K562 (cell line): ENCODE measurements around the gene ARL8A. TPM values are rescaled to one million over a fixed set of nuclear protein-coding genes. Genes with fewer than 3 reads are reported as not detected.

Experiments used
- ATAC-seq: fragments of 200-7000 bp; cut with Tn5 transposase; 3 replicates; pipeline ENCODE4 v1.9.1; 2020; ENCODE audit warnings: moderate library complexity
- BruUV-seq: library from RNA; stranded (reverse); fragments of 400-500 nt; replicated peaks from 2 replicates; lab custom pipeline; 2021; lab: Mats Ljungman, UMichigan
- CTCF ChIA-PET: fragments of 300-600 bp; formaldehyde crosslinking; extraction: SDS; loops from one replicate; lab custom pipeline; 2021; ENCODE audit warnings: low intra/inter-chr PET ratio; lab: Yijun Ruan, JAX
- POLR2A ChIA-PET: fragments of 300-600, 350-650 bp; sonication (Branson Sonifier 250); formaldehyde crosslinking; extraction: SDS; loops from one replicate; lab custom pipeline; 2021; ENCODE audit warnings: antibody characterized with exemption, inconsistent platforms; lab: Yijun Ruan, JAX
- DNase-seq, 4 experiments: peaks; one replicate each; pipeline versions ENCODE4 v3.0.0 to v3.0.0-alpha.2; 2011 to 2018; ENCODE audit warnings: low spot score in 3 of 4, mixed read lengths in 3 of 4; ENCODE audit errors: extremely low read depth in 1 of 4
- FAIRE-seq: peaks from 2 replicates; lab custom pipeline; 2011; peaks lifted over from hg19 to GRCh38; lab: Jason Lieb, UNC
- H2AFZ ChIP-seq: 2 replicates; pipeline ENCODE4 v1.6.0; 2011; ENCODE audit warnings: low read depth, low read length, control low read depth, inconsistent platforms
- H3K27ac ChIP-seq: fragments of 200-600 bp; 3 replicates; pipeline ENCODE4 v1.8.0; 2011; ENCODE audit warnings: low read depth, mild to moderate bottlenecking, control low read depth, inconsistent platforms, low read length, moderate library complexity, mixed read lengths; ENCODE audit errors: extremely low read depth
- H3K27me3 ChIP-seq, 2 experiments: fragments of 300-600 bp in 1 of 2; 2 replicates in 1 of 2; 3 replicates in 1 of 2; pipeline versions ENCODE4 v1.6.0 to v1.8.0; 2011; ENCODE audit warnings: inconsistent platforms in 2 of 2, low read length in 2 of 2, mild to moderate bottlenecking in 1 of 2, mixed read lengths in 1 of 2, moderate library complexity in 1 of 2; ENCODE audit not compliant: control insufficient read depth in 2 of 2, insufficient read depth in 2 of 2
- H3K36me3 ChIP-seq: fragments of 300-600 bp; 3 replicates; pipeline ENCODE4 v1.8.0; 2011; ENCODE audit warnings: mild to moderate bottlenecking, low read length, inconsistent platforms; ENCODE audit not compliant: control insufficient read depth, insufficient read depth
- H3K4me1 ChIP-seq, 2 experiments: fragments of 200-600 bp in 1 of 2; replicated peaks in 1 of 2; 2 replicates in 1 of 2; 3 replicates in 1 of 2; pipeline versions ENCODE4 v1.5.1 to v1.8.0; 2011; ENCODE audit warnings: inconsistent platforms in 2 of 2, low read length in 2 of 2, mild to moderate bottlenecking in 1 of 2, mixed read lengths in 1 of 2, moderate library complexity in 1 of 2; ENCODE audit not compliant: control insufficient read depth in 2 of 2, insufficient read depth in 2 of 2
- H3K4me2 ChIP-seq: 2 replicates; pipeline ENCODE4 v1.6.1; 2011; ENCODE audit warnings: low read length, control low read depth, inconsistent platforms, mixed read lengths; ENCODE audit not compliant: insufficient read depth
- H3K4me3 ChIP-seq: fragments of 200-600 bp; sonication (generic), shearing (Covaris generic); 2 replicates; pipeline ENCODE4 v1.5.1; 2016; ENCODE audit warnings: control low read depth, inconsistent platforms
- H3K79me2 ChIP-seq: fragments of 200-600 bp; 3 replicates; pipeline ENCODE4 v1.8.0; 2011; ENCODE audit warnings: low read length, inconsistent platforms; ENCODE audit not compliant: control insufficient read depth, insufficient read depth
- H3K9ac ChIP-seq, 2 experiments: 2 replicates each; pipeline versions ENCODE4 v1.6.0 to v1.6.1; 2011; ENCODE audit warnings: low read depth in 2 of 2, low read length in 2 of 2, control low read depth in 1 of 2, inconsistent platforms in 1 of 2, mild to moderate bottlenecking in 1 of 2, mixed read lengths in 1 of 2; ENCODE audit not compliant: insufficient read depth in 1 of 2
- H3K9me1 ChIP-seq: one replicate; pipeline ENCODE4 v1.6.0; 2011; ENCODE audit warnings: inconsistent platforms, mild to moderate bottlenecking, low read length, moderate library complexity; ENCODE audit not compliant: control insufficient read depth, insufficient read depth
- H3K9me3 ChIP-seq: replicated peaks from 2 replicates; pipeline ENCODE4 v1.5.1; 2011; ENCODE audit warnings: low read depth, low read length, inconsistent platforms; ENCODE audit not compliant: control insufficient read depth, insufficient read depth
- H4K20me1 ChIP-seq: replicated peaks from 2 replicates; pipeline ENCODE4 v1.6.1; 2011; ENCODE audit warnings: low read length, inconsistent platforms, mixed read lengths; ENCODE audit not compliant: control insufficient read depth, insufficient read depth
- CLOCK ChIP-seq: fragments of 250-450 bp; sonication (Bioruptor Pico); IDR thresholded peaks from 2 replicates; pipeline ENCODE4 v1.4.0; 2020; ENCODE audit warnings: mild to moderate bottlenecking, moderate library complexity, borderline replicate concordance
- FOXO4 ChIP-seq: fragments of 450-650 bp; formaldehyde crosslinking; IDR thresholded peaks from 2 replicates; pipeline ENCODE4 v1.4.0; 2020; ENCODE audit warnings: mild to moderate bottlenecking, moderate library complexity
- MCM3 ChIP-seq: fragments of 450-650 bp; IDR thresholded peaks from 2 replicates; pipeline ENCODE4 v1.6.1; 2016
- POLR2G ChIP-seq: fragments of 200-400 bp; formaldehyde crosslinking; IDR thresholded peaks from 2 replicates; pipeline ENCODE4 v1.6.1; 2017; ENCODE audit warnings: low read depth, mild to moderate bottlenecking, antibody characterized with exemption, low read length, moderate library complexity
- TRIM25 ChIP-seq: fragments of 450-650 bp; IDR thresholded peaks from 2 replicates; pipeline ENCODE4 v1.7.0; 2016; ENCODE audit warnings: borderline replicate concordance
- XRCC4 ChIP-seq: IDR thresholded peaks from one replicate; pipeline ENCODE4 v1.6.1; 2011; ENCODE audit not compliant: insufficient read depth, insufficient read length; ENCODE audit errors: extremely low read depth
- WGBS: fragments of 100-300 bp; shearing (Covaris generic); methylation state at CpG from one replicate; pipeline ENCODE4 v1.1.6; 2016; ENCODE audit warnings: low coverage, mixed read lengths; ENCODE audit not compliant: insufficient coverage; ENCODE audit errors: missing lambda C conversion rate; 5-methylcytosine and 5-hydroxymethylcytosine counted together
- in situ Hi-C: fragments of 300-500 bp; cut with MboI; formaldehyde crosslinking; loops from 4 replicates; pipeline ENCODE4 v1.15.0; 2018; ENCODE audit warnings: inconsistent platforms, mixed read lengths
- intact Hi-C: fragments of 100-400 bp; cut with micrococcal nuclease; formaldehyde crosslinking; loops from 2 replicates; pipeline ENCODE4 v1.14.2; 2022
- polyA plus RNA-seq, 8 experiments: library from polyadenylated mRNA; depleted of rRNA in 4 of 8; stranded (reverse) in 5 of 8; unstranded in 3 of 8; fragments of >200 nt; fragmentation: Nextera tagmentation in 2 of 8; fragmentation: Illumina TruSeq in 1 of 8; extraction: Ambion mirVana in 2 of 8; extraction: Trizol in 1 of 8; gene quantifications; 2 replicates each; pipeline versions ENCODE4 v1.2.1 to v1.2.3, GENCODE V29; 2011 to 2014; ENCODE audit warnings: inconsistent platforms in 1 of 8, missing spikeins in 1 of 8
- total RNA-seq, 7 experiments: library from RNA; depleted of rRNA in 6 of 7; stranded (reverse); fragments of >200 nt in 6 of 7; fragmentation: Illumina TruSeq in 2 of 7; extraction: Trizol in 2 of 7; gene quantifications; 2 replicates each; pipeline versions ENCODE4 v1.2.1 to v1.2.3, GENCODE V29; 2011 to 2021; ENCODE audit warnings: low replicate concordance in 1 of 7
- TF ChIP-seq, protein P1 (sequence below), 3 experiments: IDR thresholded peaks in 2 of 3; conservative IDR thresholded peaks in 1 of 3; 2 replicates each; pipeline ENCODE4 v1.5.1; 2011 to 2012; ENCODE audit warnings: low read length in 3 of 3, mild to moderate bottlenecking in 3 of 3, control low read depth in 2 of 3, improper control_type of control experiment in 1 of 3, inconsistent platforms in 1 of 3, low read depth in 1 of 3, mixed read lengths in 1 of 3, moderate library complexity in 1 of 3; ENCODE audit not compliant: insufficient read depth in 2 of 3
- TF ChIP-seq, protein P2 (sequence below): fragments of 250-450 bp; sonication (Bioruptor Pico); IDR thresholded peaks from 2 replicates; pipeline ENCODE4 v1.6.1; 2021; ENCODE audit warnings: mild to moderate bottlenecking

ARL8A gene
- total and polyA plus RNA-seq, 9 of the 15 experiments (the other 6 are each of a cell fraction or from before 2014, with no cell fraction given): 0.17 to 27.3 (median 15.6) TPM

DNA sequence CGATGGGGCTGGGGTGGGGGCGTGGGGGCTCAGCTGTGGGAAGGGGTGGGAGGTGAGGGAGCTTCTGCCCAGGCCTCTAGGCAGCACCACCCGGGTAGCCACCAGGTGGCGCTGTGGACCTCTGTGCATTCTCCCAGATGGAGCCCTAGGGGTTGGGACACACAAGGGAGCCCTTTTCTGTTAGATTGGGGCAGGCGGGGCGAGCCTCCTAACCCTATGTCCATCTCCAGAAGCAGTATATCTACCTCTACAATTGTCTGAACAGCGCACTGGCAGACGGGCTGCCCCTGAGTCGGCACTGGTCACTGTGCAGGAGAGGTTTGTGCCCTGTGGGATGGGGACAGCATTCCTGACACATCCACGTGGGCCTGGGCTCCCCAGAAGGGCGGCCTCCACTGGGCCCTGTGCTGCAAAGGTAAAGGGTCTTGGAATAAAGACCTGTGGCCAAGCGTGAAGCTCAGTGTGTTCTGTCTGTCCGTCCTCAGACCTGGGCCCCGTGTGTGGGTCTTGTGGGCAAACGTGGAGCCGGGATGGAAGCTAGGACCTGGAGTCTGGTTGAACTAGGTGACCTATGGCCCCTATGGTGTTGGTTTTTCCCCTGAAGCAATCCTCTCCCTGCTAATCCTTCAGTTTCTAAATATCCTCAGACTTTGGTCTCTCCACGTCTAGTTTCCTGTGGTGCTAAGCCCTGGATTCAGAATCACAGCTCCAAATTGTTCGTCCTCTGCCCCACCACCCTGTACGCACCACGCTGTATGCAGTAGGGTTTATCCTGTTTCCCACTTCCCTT lies 44.7 kb upstream of the ARL8A start (continued):
- TF ChIP-seq CLOCK (CRISPR knock-in tag): no peak

GRCh38 chr1:202187697-202188407 lies 43.3 kb upstream of the ARL8A start:
- in situ Hi-C loops: no loop called here
- Histone ChIP-seq H3K4me2 (no peak overlapping the region), H3K79me2 (no peaks in the 10 kb centered on the region), H3K9ac (peak overlapping the region in 1 of 2 experiments; percentile 59; a peak in 2 of 4 replicates), H3K27ac (no peak overlapping the region), H2AFZ (no peak overlapping the region), H3K9me3 (no peaks in the 10 kb centered on the region), H3K4me3 (no peak overlapping the region), H3K27me3 (no peaks in the 10 kb centered on the region; a peak in 1 of 5 replicates), H3K9me1 (peaks cover 3% of the 10 kb centered on the region), H3K4me1 (peaks cover 2 to 19% of the 10 kb centered on the region in 2 experiments; a peak in 4 of 5 replicates), H3K36me3 (no peaks in the 10 kb centered on the region), H4K20me1 (peaks cover 12% of the 10 kb centered on the region; the same call in 1 of the 2 replicates)
- POLR2A ChIA-PET: interaction anchor here (0.6 to 1.4 kb wide), 3 partner anchors 22 to 196 kb away, joined by 3 to 5 read pairs (median 3); no protein-coding TSS in a partner anchor
- CTCF ChIA-PET: interaction anchor here (1.8 kb wide), 1 partner anchor 127 kb away, joined by 16 read pairs; no protein-coding TSS in a partner anchor
- ATAC-seq: no peak
- no peak for DNase-seq
- BruUV-seq: no TSS peak
- FAIRE-seq: no peak
- TF ChIP-seq, protein P1, sequence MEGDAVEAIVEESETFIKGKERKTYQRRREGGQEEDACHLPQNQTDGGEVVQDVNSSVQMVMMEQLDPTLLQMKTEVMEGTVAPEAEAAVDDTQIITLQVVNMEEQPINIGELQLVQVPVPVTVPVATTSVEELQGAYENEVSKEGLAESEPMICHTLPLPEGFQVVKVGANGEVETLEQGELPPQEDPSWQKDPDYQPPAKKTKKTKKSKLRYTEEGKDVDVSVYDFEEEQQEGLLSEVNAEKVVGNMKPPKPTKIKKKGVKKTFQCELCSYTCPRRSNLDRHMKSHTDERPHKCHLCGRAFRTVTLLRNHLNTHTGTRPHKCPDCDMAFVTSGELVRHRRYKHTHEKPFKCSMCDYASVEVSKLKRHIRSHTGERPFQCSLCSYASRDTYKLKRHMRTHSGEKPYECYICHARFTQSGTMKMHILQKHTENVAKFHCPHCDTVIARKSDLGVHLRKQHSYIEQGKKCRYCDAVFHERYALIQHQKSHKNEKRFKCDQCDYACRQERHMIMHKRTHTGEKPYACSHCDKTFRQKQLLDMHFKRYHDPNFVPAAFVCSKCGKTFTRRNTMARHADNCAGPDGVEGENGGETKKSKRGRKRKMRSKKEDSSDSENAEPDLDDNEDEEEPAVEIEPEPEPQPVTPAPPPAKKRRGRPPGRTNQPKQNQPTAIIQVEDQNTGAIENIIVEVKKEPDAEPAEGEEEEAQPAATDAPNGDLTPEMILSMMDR (IDR thresholded peaks at IDR 0.05 in 2 of 3, conservative IDR thresholded peaks at IDR 0.05 in 1 of 3; ENCODE audit: insufficient read depth in 2 of 3, low read depth in 1 of 3, low read length in 3 of 3): no peak
- TF ChIP-seq MCM3 (no peak), XRCC4 (no peak), POLR2G (peak; percentile 51; the same call in 1 of the 2 replicates), FOXO4 (CRISPR knock-in tag) (no peak), TRIM25 (no peak)
- TF ChIP-seq, protein P2, sequence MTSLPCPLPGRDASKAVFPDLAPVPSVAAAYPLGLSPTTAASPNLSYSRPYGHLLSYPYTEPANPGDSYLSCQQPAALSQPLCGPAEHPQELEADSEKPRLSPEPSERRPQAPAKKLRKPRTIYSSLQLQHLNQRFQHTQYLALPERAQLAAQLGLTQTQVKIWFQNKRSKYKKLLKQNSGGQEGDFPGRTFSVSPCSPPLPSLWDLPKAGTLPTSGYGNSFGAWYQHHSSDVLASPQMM (CRISPR knock-in tag): no peak
- intact Hi-C loops: loop anchor here (2.0 kb wide), 1 partner anchor 531 kb away; no protein-coding TSS in a partner anchor
- 22% methylated on average over 8 of the region's 8 CpGs for WGBS
